CD4-positive, alpha-beta T cell treated with Interleukin-15 for 4 hours (primary cell): Measurements from ENCODE around the gene CD69.
"Not testable (repeated sequence)": the region's sequence is repeated elsewhere in the genome, so short reads cannot be mapped to it uniquely, and the experiment has no call there.

Experiments
- DNase-seq: peaks from one replicate; pipeline ENCODE4 v3.0.0-alpha.2; 2020; ENCODE audit warnings: low spot score

CD69 gene

DNA sequence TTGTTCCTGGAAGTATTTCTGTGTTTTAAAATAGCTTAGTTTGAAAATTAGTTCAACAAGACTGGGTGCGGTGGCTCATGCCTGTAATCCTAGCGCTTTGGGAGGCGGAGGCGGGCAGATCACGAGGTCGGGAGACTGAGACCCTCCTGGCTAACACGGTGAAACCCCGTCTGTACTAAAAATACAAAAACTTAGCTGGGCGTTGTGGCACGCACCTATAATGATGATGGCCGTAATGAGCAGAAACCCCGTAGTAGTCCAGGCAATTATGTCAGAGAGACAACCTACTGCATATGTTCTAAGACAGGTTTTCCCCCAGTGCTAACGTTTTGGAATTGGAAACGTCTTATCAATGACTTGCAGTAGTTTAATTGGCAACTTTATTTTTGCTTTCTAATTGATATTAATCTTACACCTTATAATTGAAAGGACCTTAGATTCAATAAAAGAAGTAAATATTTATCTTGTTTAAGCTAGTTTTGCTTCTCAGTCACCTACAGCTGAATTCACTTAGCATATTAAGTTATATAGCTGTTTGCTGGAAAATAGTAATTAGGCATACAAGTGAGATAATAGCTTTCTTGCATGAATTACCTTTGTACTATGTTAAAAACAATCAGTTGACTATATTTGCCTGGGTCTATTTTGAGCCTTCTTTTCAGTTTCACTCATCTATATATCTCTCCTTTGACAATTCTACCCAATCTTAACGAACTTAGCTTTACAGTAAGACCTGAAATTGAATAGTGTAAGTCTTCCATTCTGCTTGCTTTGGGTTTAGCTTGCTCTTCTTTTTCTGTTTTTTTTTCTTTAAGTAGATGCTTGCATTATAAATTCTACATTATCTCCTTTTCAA is 43.4 kb downstream of the CD69 start:
- no peak for DNase-seq

- DNase-seq: not testable (repeated sequence)
Observed at GRCh38 chr12:9713032-9713558, 47.6 kb downstream of the CD69 start.

- no peak for DNase-seq
Observed at GRCh38 chr12:9711664-9712063, 49.0 kb downstream of the CD69 start.

DNA sequence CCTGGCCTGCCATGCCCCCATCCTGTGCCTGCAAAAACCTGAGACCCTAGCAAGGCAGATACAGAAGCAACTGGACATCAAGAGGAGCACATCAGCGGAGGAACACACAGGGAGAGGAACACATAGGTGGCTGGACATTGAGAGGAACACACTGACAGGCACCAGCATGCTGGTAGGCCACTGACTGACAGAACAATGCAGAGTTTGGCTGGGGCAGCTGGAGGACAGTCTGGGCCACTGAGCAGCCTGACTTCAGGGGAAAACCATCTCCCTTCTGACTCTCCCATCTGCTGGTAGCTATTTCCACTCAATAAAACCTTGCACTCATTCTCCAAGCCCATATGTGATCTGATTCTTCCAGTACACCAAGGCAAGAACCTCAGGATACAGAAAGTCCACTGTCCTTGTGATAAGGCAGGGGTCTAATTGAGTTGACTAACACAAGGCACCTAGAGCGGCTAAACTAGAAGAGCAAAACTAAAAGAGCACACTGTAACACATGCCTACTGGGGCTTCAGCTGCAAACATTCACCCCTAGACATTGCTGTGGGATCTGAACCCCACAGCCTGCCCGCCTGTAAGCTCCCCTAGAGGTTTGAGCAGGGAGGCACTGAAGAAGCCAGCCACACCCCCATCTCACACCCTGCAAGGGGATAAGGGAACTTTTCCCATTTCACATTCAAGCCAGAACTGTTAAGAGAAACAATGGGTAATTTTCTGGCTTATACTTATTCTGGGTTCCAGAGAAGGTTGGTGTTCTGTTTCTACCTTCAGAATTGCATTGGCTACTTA is 49.9 kb downstream of the CD69 start:
- DNase-seq: no peak

DNA sequence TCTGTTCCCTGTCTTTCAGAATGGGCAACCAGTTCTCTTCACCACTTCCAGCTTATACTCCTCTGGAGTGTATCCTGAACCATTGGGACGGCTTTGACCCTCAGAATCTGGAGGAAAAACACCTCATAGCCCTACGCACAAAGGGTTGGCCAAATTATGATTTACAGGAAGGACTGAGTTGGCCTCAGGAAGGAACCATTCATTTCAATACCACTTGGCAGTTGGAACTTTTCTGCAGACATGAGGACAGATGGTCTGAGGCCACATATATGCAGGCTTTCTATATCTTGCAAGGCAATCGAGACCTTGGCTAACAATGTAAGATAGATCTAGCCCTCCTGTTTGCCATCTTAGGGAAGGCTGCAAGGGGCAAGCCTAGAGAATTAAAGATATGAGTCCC is 51.8 kb downstream of the CD69 start:
- no peak for DNase-seq

DNA sequence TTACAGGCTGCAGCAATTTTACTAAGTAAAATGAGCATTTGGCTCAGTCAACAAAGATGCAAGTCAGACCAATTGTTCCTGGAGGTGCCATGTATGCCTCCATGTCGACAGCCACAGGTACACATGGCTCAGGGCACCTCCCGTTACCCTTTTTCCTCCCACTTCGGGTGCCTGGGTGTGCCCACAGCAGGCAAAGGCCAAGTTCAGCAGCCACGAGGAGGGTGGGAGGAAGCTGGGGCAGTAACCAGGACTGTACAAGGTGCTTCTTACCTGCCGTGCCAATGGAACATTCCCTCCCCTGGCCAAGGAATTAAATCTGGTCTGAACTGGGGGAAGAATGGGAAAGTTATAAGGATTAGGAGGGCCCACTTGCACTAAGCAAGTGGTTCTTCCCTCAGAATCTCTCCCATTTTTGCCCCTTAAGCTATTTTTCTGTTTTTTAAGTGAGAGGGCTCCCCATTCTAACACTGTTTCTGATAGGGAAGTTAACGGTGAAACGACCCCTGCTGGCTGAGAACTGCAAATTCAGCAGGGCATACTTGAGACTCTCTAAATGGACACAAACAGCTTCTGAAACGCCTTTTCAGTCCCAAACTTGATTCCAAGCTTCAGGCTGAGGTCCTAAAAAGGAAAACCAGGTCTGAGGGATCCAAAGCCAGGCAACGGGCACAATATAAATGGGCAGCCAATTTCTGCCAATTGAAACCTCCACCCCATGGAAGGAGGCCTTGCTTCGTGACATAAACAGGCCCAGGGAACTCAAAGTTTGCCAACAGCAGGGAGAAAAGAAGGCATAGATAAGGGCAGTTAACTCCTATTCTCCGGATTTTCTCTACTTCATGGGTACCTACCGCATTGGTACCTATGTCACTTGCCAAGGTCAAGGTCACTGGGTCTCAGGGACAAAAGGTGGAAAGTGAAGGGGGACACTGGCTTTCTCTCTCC is 52.6 kb downstream of the CD69 start:
- DNase-seq: peak; percentile 80

DNA sequence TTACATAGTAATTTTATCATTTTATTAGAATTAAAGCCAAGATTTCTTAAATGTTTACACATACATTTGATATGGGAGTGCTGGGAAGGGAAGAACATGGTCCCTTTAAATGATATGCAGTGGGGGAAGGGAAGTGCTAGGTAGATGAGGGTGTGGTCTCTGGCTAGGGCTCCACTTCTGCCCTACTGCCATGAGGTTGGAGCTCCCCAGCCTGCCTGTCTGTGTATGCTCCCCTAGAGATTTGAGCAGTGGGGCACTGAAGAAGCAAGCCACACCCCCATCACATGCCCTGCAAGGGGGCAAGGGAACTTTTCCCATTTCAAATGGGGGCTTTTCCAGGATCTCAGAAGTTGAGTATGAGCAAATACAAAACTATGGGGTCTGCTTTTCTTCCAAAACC is 53.3 kb downstream of the CD69 start:
- DNase-seq: no peak

- no peak for DNase-seq
Observed at GRCh38 chr12:9706086-9706685, 54.5 kb downstream of the CD69 start.

DNA sequence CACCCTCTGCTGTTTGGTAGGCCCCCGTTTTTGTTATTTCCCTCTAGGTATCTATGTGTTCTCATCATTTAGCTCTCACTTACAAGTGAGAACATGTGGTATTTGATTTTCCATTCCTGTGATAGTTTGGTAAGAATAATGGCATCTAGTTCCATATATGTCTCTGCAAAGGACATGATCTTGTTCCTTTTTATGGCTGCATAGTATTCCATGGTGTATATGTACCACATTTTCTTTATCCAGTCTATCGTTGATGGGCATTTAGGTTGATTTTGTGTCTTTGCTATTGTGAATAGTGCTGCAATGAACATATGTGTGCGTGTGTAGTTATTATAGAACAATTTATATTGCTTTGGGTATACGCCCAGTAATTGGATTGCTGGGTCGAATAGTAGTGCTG is 56.1 kb downstream of the CD69 start:
- DNase-seq: not testable (repeated sequence)
